H9 (cell line): ENCODE measurements around the gene TMEM132C. TPM values are rescaled to one million over a fixed set of nuclear protein-coding genes. Genes with fewer than 3 reads are reported as not detected.

Source experiments
- DNase-seq: peaks from one replicate; pipeline ENCODE4 v3.0.0-alpha.2; 2017
- H2AFZ ChIP-seq: one replicate; pipeline ENCODE4 v1.6.1; 2013; ENCODE audit warnings: mild to moderate bottlenecking, low read length, control low read depth, moderate library complexity
- H2AK5ac ChIP-seq: 2 replicates; pipeline ENCODE4 v1.6.1; 2013; ENCODE audit warnings: low read length, control low read depth, mixed read lengths; ENCODE audit not compliant: insufficient read length
- H2BK120ac ChIP-seq: one replicate; pipeline ENCODE4 v1.6.1; 2013; ENCODE audit warnings: low read depth, mild to moderate bottlenecking, low read length, control low read depth, inconsistent platforms; ENCODE audit not compliant: poor library complexity, severe bottlenecking
- H2BK12ac ChIP-seq: 2 replicates; pipeline ENCODE4 v1.6.1; 2013; ENCODE audit warnings: low read length, control low read depth, mixed read lengths, low read depth; ENCODE audit not compliant: insufficient read length
- H2BK15ac ChIP-seq: 2 replicates; pipeline ENCODE4 v1.6.1; 2013; ENCODE audit warnings: low read depth, low read length, control low read depth
- H2BK20ac ChIP-seq: one replicate; pipeline ENCODE4 v1.6.1; 2013; ENCODE audit warnings: low read depth, mild to moderate bottlenecking, low read length, control low read depth, inconsistent platforms; ENCODE audit not compliant: poor library complexity, severe bottlenecking
- H2BK5ac ChIP-seq: 2 replicates; pipeline ENCODE4 v1.6.1; 2013; ENCODE audit warnings: low read length, control low read depth, mixed read lengths; ENCODE audit not compliant: insufficient read length
- H3K14ac ChIP-seq: 2 replicates; pipeline ENCODE4 v1.6.1; 2013; ENCODE audit warnings: low read length, control low read depth; ENCODE audit not compliant: insufficient read depth
- H3K18ac ChIP-seq: 2 replicates; pipeline ENCODE4 v1.6.1; 2013; ENCODE audit warnings: low read depth, mild to moderate bottlenecking, mixed read lengths, low read length, control low read depth; ENCODE audit not compliant: insufficient read length
- H3K23ac ChIP-seq: 2 replicates; pipeline ENCODE4 v1.6.1; 2013; ENCODE audit warnings: low read length, control low read depth, mixed read lengths, low read depth; ENCODE audit not compliant: insufficient read length
- H3K23me2 ChIP-seq: 2 replicates; pipeline ENCODE4 v1.6.1; 2013; ENCODE audit warnings: low read depth, mild to moderate bottlenecking, mixed read lengths, low read length, control low read depth; ENCODE audit not compliant: insufficient read length, poor library complexity, severe bottlenecking
- H3K27ac ChIP-seq: 2 replicates; pipeline ENCODE4 v1.5.1; 2013; ENCODE audit warnings: low read length, control low read depth, mixed read lengths, low read depth; ENCODE audit not compliant: insufficient read length
- H3K27me3 ChIP-seq: 2 replicates; pipeline ENCODE4 v1.6.1; 2013; ENCODE audit warnings: low read length, control low read depth, inconsistent platforms; ENCODE audit not compliant: insufficient read depth
- H3K4ac ChIP-seq: 2 replicates; pipeline ENCODE4 v1.6.1; 2013; ENCODE audit warnings: low read depth, mild to moderate bottlenecking, control low read depth, inconsistent platforms, low read length, moderate library complexity
- H3K4me1 ChIP-seq: 2 replicates; pipeline ENCODE4 v1.6.1; 2013; ENCODE audit warnings: low read length, control low read depth, inconsistent platforms; ENCODE audit not compliant: insufficient read depth
- H3K4me2 ChIP-seq: 2 replicates; pipeline ENCODE4 v1.6.1; 2013; ENCODE audit warnings: low read length, control low read depth, mixed read lengths; ENCODE audit not compliant: insufficient read length, insufficient read depth
- H3K56ac ChIP-seq: 2 replicates; pipeline ENCODE4 v1.6.1; 2013; ENCODE audit warnings: low read depth, mild to moderate bottlenecking, mixed read lengths, low read length, control low read depth; ENCODE audit not compliant: insufficient read length
- H3K79me1 ChIP-seq: 2 replicates; pipeline ENCODE4 v1.6.1; 2013; ENCODE audit warnings: low read depth, mild to moderate bottlenecking, moderate library complexity, low read length, control low read depth, inconsistent platforms; ENCODE audit not compliant: insufficient read depth, poor library complexity, severe bottlenecking
- H3K79me2 ChIP-seq: 2 replicates; pipeline ENCODE4 v1.6.1; 2013; ENCODE audit warnings: low read length, control low read depth, inconsistent platforms; ENCODE audit not compliant: insufficient read depth
- H3K9ac ChIP-seq: 2 replicates; pipeline ENCODE4 v1.6.1; 2013; ENCODE audit warnings: low read length, control low read depth, mixed read lengths; ENCODE audit not compliant: insufficient read length; ENCODE audit errors: extremely low read depth
- H3K9me3 ChIP-seq: one replicate; pipeline ENCODE4 v1.6.1; 2013; ENCODE audit warnings: low read depth, low read length, inconsistent platforms; ENCODE audit not compliant: control insufficient read depth
- H3T11ph ChIP-seq: one replicate; pipeline ENCODE4 v1.6.1; 2013; ENCODE audit warnings: mild to moderate bottlenecking, low read length, control low read depth, inconsistent platforms
- H4K20me1 ChIP-seq: one replicate; pipeline ENCODE4 v1.6.1; 2013; ENCODE audit not compliant: control insufficient read depth, insufficient read length, insufficient read depth
- H4K5ac ChIP-seq: 2 replicates; pipeline ENCODE4 v1.6.1; 2013; ENCODE audit warnings: low read depth, mild to moderate bottlenecking, mixed read lengths, low read length, control low read depth; ENCODE audit not compliant: insufficient read length
- H4K8ac ChIP-seq: replicated peaks from 2 replicates; pipeline ENCODE4 v1.6.1; 2013; ENCODE audit warnings: low read length, control low read depth, mixed read lengths, low read depth; ENCODE audit not compliant: insufficient read length
- H4K91ac ChIP-seq: 2 replicates; pipeline ENCODE4 v1.6.1; 2013; ENCODE audit warnings: low read depth, mild to moderate bottlenecking, moderate library complexity, mixed read lengths, low read length, control low read depth; ENCODE audit not compliant: insufficient read length
- H3K27ac Mint-ChIP-seq, 3 experiments: 2 replicates in 2 of 3; 3 replicates in 1 of 3; pipeline ENCODE4 v1.8.0; 2020 to 2021; ENCODE audit warnings: mixed read lengths in 3 of 3, mild to moderate bottlenecking in 1 of 3, moderate library complexity in 1 of 3
- H3K27me3 Mint-ChIP-seq: 2 replicates; pipeline ENCODE4 v1.8.0; 2021; ENCODE audit warnings: low read depth, mild to moderate bottlenecking, moderate library complexity, mixed read lengths
- H3K36me3 Mint-ChIP-seq, 3 experiments: 2 replicates in 2 of 3; 3 replicates in 1 of 3; pipeline ENCODE4 v1.8.0; 2020 to 2021; ENCODE audit warnings: low read depth in 3 of 3, mixed read lengths in 3 of 3; ENCODE audit not compliant: insufficient read depth in 1 of 3
- H3K4me1 Mint-ChIP-seq, 2 experiments: 2 replicates each; pipeline ENCODE4 v1.8.0; 2020; ENCODE audit warnings: mixed read lengths in 2 of 2
- H3K4me3 Mint-ChIP-seq, 2 experiments: 2 replicates in 1 of 2; 3 replicates in 1 of 2; pipeline ENCODE4 v1.8.0; 2020 to 2021; ENCODE audit warnings: mild to moderate bottlenecking in 2 of 2, mixed read lengths in 2 of 2, moderate library complexity in 1 of 2
- H3K9me3 Mint-ChIP-seq, 2 experiments: 2 replicates in 1 of 2; 3 replicates in 1 of 2; pipeline ENCODE4 v1.8.0; 2020; ENCODE audit warnings: mild to moderate bottlenecking in 2 of 2, mixed read lengths in 2 of 2, moderate library complexity in 1 of 2
- CTCF ChIP-seq: fragments of 200-600 bp; sonication (generic); conservative IDR thresholded peaks from 3 replicates; pipeline ENCODE4 v1.8.0; 2021; ENCODE audit warnings: antibody characterized with exemption, mild to moderate bottlenecking
- WGBS: extraction: QIAGEN DNeasy Blood & Tissue Kit; methylation state at CpG from one replicate; pipeline ENCODE4 v1.1.7; 2013; ENCODE audit warnings: missing lambda C conversion rate, low lambda C conversion rate, mixed read lengths; ENCODE audit not compliant: insufficient read length; ENCODE audit errors: extremely low coverage; 5-methylcytosine and 5-hydroxymethylcytosine counted together
- total RNA-seq: library from RNA; stranded (reverse); gene quantifications from 2 replicates; pipeline ENCODE4 v1.2.1, GENCODE V29; 2021

The TMEM132C gene
- total RNA-seq, 1 experiment from 2014 or later, result 0.22 TPM

DNA sequence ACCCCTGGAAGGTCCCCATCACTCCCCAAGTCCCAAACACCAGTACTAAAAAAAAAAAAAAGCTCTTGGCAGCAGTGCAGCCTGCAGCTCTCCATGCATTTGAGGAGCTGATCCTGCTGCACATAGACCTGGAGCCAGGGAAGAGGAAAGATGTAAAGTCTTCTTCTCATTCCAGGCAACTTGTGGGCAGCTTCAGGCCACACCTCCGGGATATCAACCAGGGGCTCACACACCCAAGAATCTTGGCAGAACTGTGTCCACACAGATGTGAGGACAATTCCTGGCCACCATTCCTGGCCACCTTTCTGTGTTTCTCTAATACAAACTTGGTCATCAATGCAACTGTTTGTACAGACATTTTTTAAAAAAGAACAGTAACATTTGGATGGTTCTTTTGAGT is 72.7 kb downstream of the TMEM132C start:
- Histone ChIP-seq H3K9ac (no peak overlapping the region), H3K27me3 (no peaks in the 10 kb centered on the region), H4K91ac (no peak overlapping the region), H2BK20ac (no peak overlapping the region), H2BK5ac (no peak overlapping the region), H3K23me2 (peaks cover 3% of the 10 kb centered on the region), H2BK120ac (no peak overlapping the region), H3K18ac (no peak overlapping the region), H3K56ac (no peak overlapping the region), H4K8ac (no peak overlapping the region), H3K4me2 (peak overlapping the region; percentile 51), H3K4ac (no peak overlapping the region), H3K79me2 (no peaks in the 10 kb centered on the region), H3K4me1 (peaks cover 15% of the 10 kb centered on the region), H3K23ac (no peak overlapping the region), H3K27ac (no peak overlapping the region), H4K20me1 (no peaks in the 10 kb centered on the region), H2BK15ac (no peak overlapping the region), H4K5ac (no peak overlapping the region), H3K14ac (no peak overlapping the region), H2AK5ac (no peak overlapping the region), H2AFZ (no peak overlapping the region), H3T11ph (no peak overlapping the region), H3K9me3 (no peaks in the 10 kb centered on the region), H3K79me1 (no peaks in the 10 kb centered on the region), H2BK12ac (no peak overlapping the region)
- Mint-ChIP-seq H3K36me3 (no peaks in the 10 kb centered on the region), H3K9me3 (no peaks in the 10 kb centered on the region), H3K27ac (no peak overlapping the region), H3K4me3 (peak overlapping the region; percentile 42 to 65; a peak in 4 of 5 replicates), H3K4me1 (peaks cover 37 to 39% of the 10 kb centered on the region in 2 experiments), H3K27me3 (peaks cover 61% of the 10 kb centered on the region)
- TF ChIP-seq CTCF, result no peak
- no peak for DNase-seq
- no CpG with 5 or more reads among the region's 1 CpG for WGBS
